Measurements from ENCODE around the gene CSHL1. TPM values are rescaled to one million over a fixed set of nuclear protein-coding genes. Genes with fewer than 3 reads are reported as not detected.
"Not testable (repeated sequence)": the region's sequence is repeated elsewhere in the genome, so short reads cannot be mapped to it uniquely, and the experiment has no call there.

CSHL1 gene
- total RNA-seq, 2 donors from 2014 or later = not detected

- H3K4me1 ChIP-seq; H3K27ac ChIP-seq; H3K9me3 ChIP-seq; H3K27me3 ChIP-seq; H3K36me3 ChIP-seq (replicated peaks in 1 of 2; ENCODE audit: insufficient read depth in 1 of 2, low read depth in 2 of 2); ATAC-seq; intact Hi-C loops (cut with DNase I); H3K4me3 ChIP-seq; DNase-seq: not testable (repeated sequence)
- 74 to 97% methylated on average over 3 to 5 of the region's 8 CpGs for WGBS, 2 donors
Measured at GRCh38 chr17:63874061-63874626, 36.9 kb downstream of the CSHL1 start.

- H3K4me3 ChIP-seq; H3K4me1 ChIP-seq; intact Hi-C loops (cut with DNase I); H3K27ac ChIP-seq; H3K9me3 ChIP-seq; ATAC-seq; H3K27me3 ChIP-seq; H3K36me3 ChIP-seq (replicated peaks in 1 of 2; ENCODE audit: insufficient read depth in 1 of 2, low read depth in 2 of 2); DNase-seq: not testable (repeated sequence)
- WGBS, 2 donors = 73 to 82% methylated on average over 2 of the region's 7 CpGs
Measured at GRCh38 chr17:63873577-63873976, 37.5 kb downstream of the CSHL1 start, which contains the start of gene CSH2. Gene CSH2 (minus strand): TSS chr17:63873677. CDS start chr17:63873614, 63 bp downstream.

- WGBS, 2 donors = 89 to 93% methylated on average over 13 to 14 of the region's 15 CpGs
- intact Hi-C loops (cut with DNase I) = not testable (repeated sequence)
Measured at GRCh38 chr17:63871646-63872365, 39.3 kb downstream of the CSHL1 start.

GRCh38 chr17:63870292-63870665 is 40.8 kb downstream of the CSHL1 start:
- H3K9me3 ChIP-seq; ATAC-seq; H3K4me1 ChIP-seq; H3K27ac ChIP-seq; H3K4me3 ChIP-seq; H3K27me3 ChIP-seq; DNase-seq; H3K36me3 ChIP-seq (replicated peaks in 1 of 2; ENCODE audit: insufficient read depth in 1 of 2, low read depth in 2 of 2); intact Hi-C loops (cut with DNase I): not testable (repeated sequence)
- WGBS, 2 donors = 65 to 69% methylated on average over 4 of the region's 4 CpGs

More at GRCh38 chr17:63871646-63872365, 39.3 kb downstream of the CSHL1 start:
- H3K4me3 ChIP-seq; H3K4me1 ChIP-seq; H3K9me3 ChIP-seq; H3K27me3 ChIP-seq; DNase-seq; H3K36me3 ChIP-seq (replicated peaks in 1 of 2; ENCODE audit: insufficient read depth in 1 of 2, low read depth in 2 of 2); H3K27ac ChIP-seq; ATAC-seq: not testable (repeated sequence)

GRCh38 chr17:63869491-63870291 is 41.4 kb downstream of the CSHL1 start:
- H3K4me3 ChIP-seq; DNase-seq; H3K27me3 ChIP-seq; H3K9me3 ChIP-seq; H3K27ac ChIP-seq; intact Hi-C loops (cut with DNase I); ATAC-seq; H3K36me3 ChIP-seq (replicated peaks in 1 of 2; ENCODE audit: insufficient read depth in 1 of 2, low read depth in 2 of 2); H3K4me1 ChIP-seq: not testable (repeated sequence)
- 47 to 48% methylated on average over 9 of the region's 9 CpGs for WGBS, 2 donors

- 54 to 72% methylated on average over 4 of the region's 7 CpGs for WGBS, 2 donors
- not testable (repeated sequence) for H3K36me3 ChIP-seq (replicated peaks in 1 of 2; ENCODE audit: insufficient read depth in 1 of 2, low read depth in 2 of 2)
Measured at GRCh38 chr17:63866625-63867024, 44.4 kb downstream of the CSHL1 start.

More at GRCh38 chr17:63866625-63867024, 44.4 kb downstream of the CSHL1 start:
- H3K27ac ChIP-seq; ATAC-seq; H3K4me1 ChIP-seq; H3K9me3 ChIP-seq; H3K4me3 ChIP-seq; H3K27me3 ChIP-seq; DNase-seq; intact Hi-C loops (cut with DNase I): not testable (repeated sequence)

Small RNA genes lying within 50 kb of the gene (small RNA-seq; reads per million reads assigned to genes)
- gene AC040958.1 (not detected), gene AC127029.1 (not detected), gene GH1 (not detected)

Other genes with a start within 250 kb of the CSHL1 start
- 1 to 10 TPM; 4.9 to 9.6 TPM for gene LIMD2, start 211.1 kb downstream of the CSHL1 start, total RNA-seq
- 10 to 100 TPM; 25.4 to 26.7 TPM for gene STRADA, start 169.5 kb downstream of the CSHL1 start, total RNA-seq
- 10 to 100 TPM; 42.2 to 56.8 TPM for gene CCDC47, start 137.7 kb downstream of the CSHL1 start, total RNA-seq
- 100 to 1,000 TPM; 114 to 116 TPM for gene DDX42, start 137.1 kb downstream of the CSHL1 start, total RNA-seq
- 10 to 100 TPM; 55.0 to 59.4 TPM for gene PSMC5, start 83.8 kb downstream of the CSHL1 start, total RNA-seq
- gene FTSJ3, start 83.6 kb downstream of the CSHL1 start, total RNA-seq = 10 to 100 TPM; 22.7 to 30.9 TPM
- gene SMARCD2, start 68.6 kb downstream of the CSHL1 start, total RNA-seq = 10 to 100 TPM; 75.8 to 87.9 TPM
- not detected for gene CSH2, start 37.6 kb downstream of the CSHL1 start, total RNA-seq
- gene GH2, start 29.3 kb downstream of the CSHL1 start, total RNA-seq = not detected
- not detected for gene CSH1, start 14.7 kb downstream of the CSHL1 start, total RNA-seq
- not detected for gene GH1, start 7.6 kb upstream of the CSHL1 start, total RNA-seq
- gene CD79B, start 21.1 kb upstream of the CSHL1 start, total RNA-seq = not detected
- 1 to 10 TPM in 1 of 2 donors, under 1 TPM in 1; 0.26 to 1.3 TPM for gene SCN4A, start 61.7 kb upstream of the CSHL1 start, total RNA-seq
- gene PRR29, start 87.1 kb upstream of the CSHL1 start, total RNA-seq = 1 to 10 TPM in 1 of 2 donors, under 1 TPM in 1; 0.52 to 1.6 TPM
- gene ICAM2, start 109.4 kb upstream of the CSHL1 start, total RNA-seq = 10 to 100 TPM; 16.2 to 16.3 TPM
- 10 to 100 TPM; 63.3 to 77.1 TPM for gene ERN1, start 218.9 kb upstream of the CSHL1 start, total RNA-seq